Progenitor cell of endocrine pancreas (in vitro differentiated cells): ENCODE results near the gene ALS2CL. TPM values are rescaled to one million over a fixed set of nuclear protein-coding genes. Genes with fewer than 3 reads are reported as not detected.

Experiments
- DNase-seq: peaks from one replicate; pipeline ENCODE4 v3.0.0; 2021; ENCODE audit warnings: low spot score; ENCODE audit not compliant: unreplicated experiment
- H3K27ac Mint-ChIP-seq: 2 replicates; pipeline ENCODE4 v1.8.0; 2021; ENCODE audit warnings: mild to moderate bottlenecking, moderate library complexity, mixed read lengths
- H3K27me3 Mint-ChIP-seq: 2 replicates; pipeline ENCODE4 v1.8.0; 2021; ENCODE audit warnings: mixed read lengths
- H3K36me3 Mint-ChIP-seq: 2 replicates; pipeline ENCODE4 v1.8.0; 2022; ENCODE audit warnings: mixed read lengths; ENCODE audit not compliant: insufficient read depth
- H3K4me1 Mint-ChIP-seq: 2 replicates; pipeline ENCODE4 v1.8.0; 2021; ENCODE audit warnings: low read depth, mixed read lengths
- H3K4me3 Mint-ChIP-seq: 2 replicates; pipeline ENCODE4 v1.8.0; 2021; ENCODE audit warnings: low read depth, mild to moderate bottlenecking, moderate library complexity, mixed read lengths
- H3K9me3 Mint-ChIP-seq: 2 replicates; pipeline ENCODE4 v1.8.0; 2021; ENCODE audit warnings: low read depth, mixed read lengths
- CTCF ChIP-seq: fragments of 200-600 bp; sonication (generic); IDR thresholded peaks from one replicate; pipeline ENCODE4 v1.5.0; 2021; ENCODE audit warnings: antibody characterized with exemption, mild to moderate bottlenecking; ENCODE audit not compliant: unreplicated experiment
- total RNA-seq: library from RNA; stranded (reverse); gene quantifications from 2 replicates; pipeline ENCODE4 v1.2.1, GENCODE V29; 2021

Gene ALS2CL
- total RNA-seq, 1 donor from 2014 or later: 3.5 TPM

GRCh38 chr3:46674031-46674845 is 19.2 kb downstream of the ALS2CL start:
- Mint-ChIP-seq H3K27me3 (peaks cover 73% of the 10 kb centered on the region), H3K36me3 (no peaks in the 10 kb centered on the region), H3K4me3 (no peak overlapping the region), H3K4me1 (peaks cover 4% of the 10 kb centered on the region), H3K27ac (no peak overlapping the region), H3K9me3 (no peaks in the 10 kb centered on the region)
- DNase-seq: no peak
- no peak for TF ChIP-seq CTCF

GRCh38 chr3:46673151-46674030 is 20.1 kb downstream of the ALS2CL start:
- Mint-ChIP-seq H3K4me1 (peaks cover 4% of the 10 kb centered on the region), H3K4me3 (no peak overlapping the region), H3K36me3 (no peaks in the 10 kb centered on the region), H3K27ac (no peak overlapping the region), H3K9me3 (no peaks in the 10 kb centered on the region), H3K27me3 (peaks cover 67% of the 10 kb centered on the region)
- TF ChIP-seq CTCF: no peak
- no peak for DNase-seq

GRCh38 chr3:46672349-46672695 is 21.2 kb downstream of the ALS2CL start:
- Mint-ChIP-seq H3K9me3 (no peaks in the 10 kb centered on the region), H3K4me3 (no peak overlapping the region), H3K27me3 (peaks cover 65% of the 10 kb centered on the region), H3K4me1 (peaks cover 4% of the 10 kb centered on the region), H3K27ac (no peak overlapping the region), H3K36me3 (no peaks in the 10 kb centered on the region)
- no peak for TF ChIP-seq CTCF
- DNase-seq: no peak

- peaks cover 62% of the 10 kb centered on the region for H3K27me3 Mint-ChIP-seq
- H3K4me3 Mint-ChIP-seq: no peak overlapping the region
- TF ChIP-seq CTCF: no peak
- H3K4me1 Mint-ChIP-seq: peaks cover 5% of the 10 kb centered on the region
- no peaks in the 10 kb centered on the region for H3K36me3 Mint-ChIP-seq
- DNase-seq: no peak
- no peaks in the 10 kb centered on the region for H3K9me3 Mint-ChIP-seq
- H3K27ac Mint-ChIP-seq: no peak overlapping the region
Observed at GRCh38 chr3:46671541-46672348, 21.7 kb downstream of the ALS2CL start.

- H3K36me3 Mint-ChIP-seq: no peaks in the 10 kb centered on the region
- peaks cover 61% of the 10 kb centered on the region for H3K27me3 Mint-ChIP-seq
- no peak overlapping the region for H3K27ac Mint-ChIP-seq
- peaks cover 7% of the 10 kb centered on the region for H3K4me1 Mint-ChIP-seq
- H3K9me3 Mint-ChIP-seq: no peaks in the 10 kb centered on the region
- no peak for TF ChIP-seq CTCF
- DNase-seq: no peak
- H3K4me3 Mint-ChIP-seq: no peak overlapping the region
Observed at GRCh38 chr3:46670891-46671427, 22.5 kb downstream of the ALS2CL start.
